Stimulated activated CD8-positive, alpha-beta memory T cell treated with anti-CD3 and anti-CD28 coated beads, Interleukin-2, amount 100 ng/mL, for 48 hours (primary cell): ENCODE data around the gene ADAM30.

ENCODE experiments used
- DNase-seq, 2 donors: peaks; one replicate each; pipeline ENCODE4 v3.0.0-alpha.2; 2020; ENCODE audit warnings: low read depth in 2 of 2

The ADAM30 gene

GRCh38 chr1:119908661-119909060, 12.3 kb upstream of the ADAM30 start:
- DNase-seq = no peak

- DNase-seq = no peak
Observed at GRCh38 chr1:119906927-119907652, 10.8 kb upstream of the ADAM30 start.

GRCh38 chr1:119903443-119903835, 7.1 kb upstream of the ADAM30 start:
- DNase-seq = no peak

GRCh38 chr1:119902775-119903442, 6.6 kb upstream of the ADAM30 start:
- no peak for DNase-seq

GRCh38 chr1:119898981-119899720, 2.8 kb upstream of the ADAM30 start:
- DNase-seq = no peak

- DNase-seq = no peak
Observed at GRCh38 chr1:119898530-119898929, 2.2 kb upstream of the ADAM30 start.

- DNase-seq = no peak
Observed at GRCh38 chr1:119895102-119895501, 1.2 kb downstream of the ADAM30 start.

- no peak for DNase-seq
Observed at GRCh38 chr1:119893827-119894700, 2.3 kb downstream of the ADAM30 start.

GRCh38 chr1:119893238-119893791, 3.0 kb downstream of the ADAM30 start:
- no peak for DNase-seq

GRCh38 chr1:119891386-119891785, 4.9 kb downstream of the ADAM30 start:
- no peak for DNase-seq

GRCh38 chr1:119888476-119888875, 7.8 kb downstream of the ADAM30 start:
- no peak for DNase-seq

GRCh38 chr1:119887427-119887826, 8.9 kb downstream of the ADAM30 start:
- no peak for DNase-seq

- DNase-seq = peak; percentile 39 to 53
Observed at GRCh38 chr1:119885903-119886783, 10.2 kb downstream of the ADAM30 start.

- DNase-seq = no peak
Observed at GRCh38 chr1:119884711-119885110, 11.6 kb downstream of the ADAM30 start.

GRCh38 chr1:119883826-119884225, 12.5 kb downstream of the ADAM30 start:
- DNase-seq = no peak

- no peak for DNase-seq
Observed at GRCh38 chr1:119882132-119883049, 13.9 kb downstream of the ADAM30 start.

GRCh38 chr1:119879510-119880434, 16.5 kb downstream of the ADAM30 start:
- no peak for DNase-seq

GRCh38 chr1:119878171-119878570, 18.1 kb downstream of the ADAM30 start:
- DNase-seq = no peak
